ENCODE data around the gene GIPR.
"Not testable (repeated sequence)": the region's sequence is repeated elsewhere in the genome, so short reads cannot be mapped to it uniquely, and the experiment has no call there.

GRCh38 chr19:45728683-45729082, 60.7 kb downstream of the GIPR start:
- not testable (repeated sequence) for TF ChIP-seq CTCF (conservative IDR thresholded peaks at IDR 0.05 in 1 of 2, IDR thresholded peaks at IDR 0.05 in 1 of 2; ENCODE audit: low read depth in 1 of 2, low read length in 2 of 2); EZH2 (IDR thresholded peaks at IDR 0.05; ENCODE audit: low read length, missing control alignments)
